GM10266 (cell line): ENCODE data around the gene DIPK1C.

Experiments
- DNase-seq: peaks from one replicate; pipeline ENCODE4 v3.0.0; 2012; ENCODE audit errors: extremely low spot score
- CTCF ChIP-seq: IDR thresholded peaks from 2 replicates; pipeline ENCODE4 v1.5.1; 2012; ENCODE audit warnings: mild to moderate bottlenecking, low read depth; ENCODE audit not compliant: control insufficient read depth, insufficient read depth; ENCODE audit errors: missing control alignments

Gene DIPK1C

DNA sequence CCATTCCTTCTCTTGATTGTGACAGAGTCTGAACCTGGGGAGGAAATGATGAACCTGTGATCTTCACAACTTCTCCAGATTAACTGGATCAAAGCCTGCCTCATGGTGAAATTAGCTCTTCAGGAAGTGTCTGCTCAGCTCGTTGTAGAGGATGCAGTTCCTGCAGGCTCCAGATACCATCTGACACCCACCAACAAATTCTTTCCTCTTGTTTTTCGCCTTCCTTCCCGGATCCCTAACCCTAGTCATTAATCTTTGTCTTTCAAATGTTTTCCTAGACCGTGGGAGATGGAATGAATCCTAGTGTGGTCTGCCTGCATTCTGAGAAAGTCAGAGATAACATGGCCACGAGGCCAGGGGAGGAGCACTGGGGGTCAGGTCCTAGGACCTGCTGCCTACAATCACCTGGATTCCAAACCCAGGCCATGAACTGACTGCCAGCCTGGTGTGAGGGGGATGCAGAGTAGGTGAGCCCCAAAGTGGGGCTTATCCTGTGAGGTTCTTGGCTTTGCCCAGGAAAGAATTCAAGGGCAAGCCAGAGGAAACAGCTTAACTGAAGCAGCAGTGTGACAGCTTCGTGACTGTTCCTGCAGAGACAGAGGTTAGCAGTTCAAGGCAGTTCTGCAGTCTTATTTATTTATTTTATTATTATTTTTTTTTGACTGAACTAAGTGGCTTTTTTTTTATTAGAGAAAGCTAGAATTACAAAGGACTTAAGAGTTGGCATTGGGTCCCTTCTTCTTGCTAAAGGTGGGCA is 67.8 kb downstream of the DIPK1C start:
- TF ChIP-seq CTCF, result no peak
- no peak for DNase-seq

- DNase-seq, result no peak
- no peak for TF ChIP-seq CTCF
Observed at GRCh38 chr18:74388227-74388626, 68.9 kb downstream of the DIPK1C start.

- no peak for DNase-seq
- TF ChIP-seq CTCF, result no peak
Observed at GRCh38 chr18:74387383-74387782, 69.7 kb downstream of the DIPK1C start.
